ENCODE data around the gene ANKRD55.
"Not testable (repeated sequence)": the region's sequence is repeated elsewhere in the genome, so short reads cannot be mapped to it uniquely, and the experiment has no call there.

Gene ANKRD55

GRCh38 chr5:56143373-56143714 is 89.8 kb downstream of the ANKRD55 start:
- no peak for DNase-seq

- no peak for DNase-seq
Measured at GRCh38 chr5:56142614-56143372, 90.3 kb downstream of the ANKRD55 start.

GRCh38 chr5:56142233-56142613 is 90.9 kb downstream of the ANKRD55 start:
- no peak for DNase-seq

GRCh38 chr5:56140073-56140472 is 93.1 kb downstream of the ANKRD55 start:
- peak; percentile 44 to 74 (median 62) for DNase-seq

- DNase-seq, result no peak
Measured at GRCh38 chr5:56130664-56131063, 102.5 kb downstream of the ANKRD55 start.

GRCh38 chr5:56129288-56129687 is 103.8 kb downstream of the ANKRD55 start:
- DNase-seq, result no peak

- peak in 1 of 4 experiments; percentile 17 for DNase-seq
Measured at GRCh38 chr5:56128113-56128512, 105.0 kb downstream of the ANKRD55 start.

- no peak for DNase-seq
Measured at GRCh38 chr5:56126487-56127179, 106.5 kb downstream of the ANKRD55 start.

- DNase-seq, result peak; percentile 41 to 69 (median 62)
Measured at GRCh38 chr5:56123531-56124243, 109.4 kb downstream of the ANKRD55 start.

GRCh38 chr5:56122360-56122985 is 110.7 kb downstream of the ANKRD55 start:
- not testable (repeated sequence) for DNase-seq

- DNase-seq, result no peak
Measured at GRCh38 chr5:56119050-56119449, 114.1 kb downstream of the ANKRD55 start.

- peak; percentile 18 to 70 (median 54) for DNase-seq
Measured at GRCh38 chr5:56116599-56117141, 116.5 kb downstream of the ANKRD55 start.

GRCh38 chr5:56115589-56115988 is 117.5 kb downstream of the ANKRD55 start:
- no peak for DNase-seq

- no peak for DNase-seq
Measured at GRCh38 chr5:56112526-56113121, 120.5 kb downstream of the ANKRD55 start.

- DNase-seq, result no peak
Measured at GRCh38 chr5:56111404-56111781, 121.7 kb downstream of the ANKRD55 start.

- no peak for DNase-seq
Measured at GRCh38 chr5:56110646-56111403, 122.3 kb downstream of the ANKRD55 start.

- DNase-seq, result no peak
Measured at GRCh38 chr5:56108246-56108645, 124.9 kb downstream of the ANKRD55 start.

- DNase-seq, result no peak
Measured at GRCh38 chr5:56106837-56107236, 126.3 kb downstream of the ANKRD55 start.

GRCh38 chr5:56105511-56106291 is 127.4 kb downstream of the ANKRD55 start:
- no peak for DNase-seq

GRCh38 chr5:56102889-56103288 is 130.2 kb downstream of the ANKRD55 start:
- no peak for DNase-seq

- not testable (repeated sequence) for DNase-seq
Measured at GRCh38 chr5:56102207-56102606, 130.9 kb downstream of the ANKRD55 start.

Data from suppressor macrophage (primary cell).